IMR-90 (cell line): ENCODE results near the gene STEAP1.
"Not testable (repeated sequence)": the region's sequence is repeated elsewhere in the genome, so short reads cannot be mapped to it uniquely, and the experiment has no call there.

ENCODE experiments used
- CEBPB ChIP-seq: IDR thresholded peaks from 2 replicates; pipeline ENCODE4 v1.6.1; 2012; ENCODE audit warnings: low read depth, low read length, improper control_type of control experiment
- CHD1 ChIP-seq: IDR thresholded peaks from 2 replicates; pipeline ENCODE4 v1.6.1; 2012; ENCODE audit warnings: low read depth, low read length, improper control_type of control experiment
- CTCF ChIP-seq: conservative IDR thresholded peaks from 2 replicates; pipeline ENCODE4 v1.5.1; 2012; ENCODE audit warnings: mild to moderate bottlenecking, low read depth, low read length, improper control_type of control experiment
- MAFK ChIP-seq: IDR thresholded peaks from 2 replicates; pipeline ENCODE4 v1.6.1; 2012; ENCODE audit warnings: low read depth, low read length, improper control_type of control experiment
- MAZ ChIP-seq: IDR thresholded peaks from 2 replicates; pipeline ENCODE4 v1.6.1; 2012; ENCODE audit warnings: low read depth, mild to moderate bottlenecking, low read length, improper control_type of control experiment, moderate library complexity, borderline replicate concordance
- MXI1 ChIP-seq: IDR thresholded peaks from 2 replicates; pipeline ENCODE4 v1.6.1; 2012; ENCODE audit warnings: low read depth, mild to moderate bottlenecking, low read length, moderate library complexity, borderline replicate concordance
- NFE2L2 ChIP-seq: fragments of 150-350 bp; IDR thresholded peaks from 2 replicates; pipeline ENCODE4 v1.6.1; 2016; ENCODE audit warnings: low read depth, mild to moderate bottlenecking, low read length
- POLR2A ChIP-seq: IDR thresholded peaks from 2 replicates; pipeline ENCODE4 v1.6.1; 2012; ENCODE audit warnings: mild to moderate bottlenecking, low read depth, low read length
- RAD21 ChIP-seq: IDR thresholded peaks from 2 replicates; pipeline ENCODE4 v1.6.1; 2012; ENCODE audit warnings: low read length, improper control_type of control experiment
- RCOR1 ChIP-seq: IDR thresholded peaks from 2 replicates; pipeline ENCODE4 v1.6.1; 2012; ENCODE audit warnings: mild to moderate bottlenecking, low read length, improper control_type of control experiment; ENCODE audit not compliant: insufficient replicate concordance
- RFX5 ChIP-seq: IDR thresholded peaks from 2 replicates; pipeline ENCODE4 v1.8.0; 2012; ENCODE audit warnings: low read depth, mild to moderate bottlenecking, low read length, moderate library complexity
- SMC3 ChIP-seq: fragments of 150-350 bp; IDR thresholded peaks from 2 replicates; pipeline ENCODE4 v1.6.1; 2016; ENCODE audit warnings: low read depth, mild to moderate bottlenecking, antibody characterized with exemption, low read length, moderate library complexity
- USF2 ChIP-seq: fragments of 150-350 bp; IDR thresholded peaks from 2 replicates; pipeline ENCODE4 v1.6.1; 2017; ENCODE audit warnings: mild to moderate bottlenecking, antibody characterized with exemption, low read length, low read depth

- not testable (repeated sequence) for TF ChIP-seq CTCF, RAD21, POLR2A, MAZ, RCOR1, SMC3, CEBPB, RFX5, MAFK, CHD1, USF2, NFE2L2, MXI1
These were observed 6.9 kb upstream of the STEAP1 start for GRCh38 chr7:90147079-90147960.
